HEK293 (cell line): ENCODE results near the gene HSPA14.

Experiments
- CTCF ChIA-PET: fragments of 350-600 bp; formaldehyde crosslinking; extraction: SDS; loops from one replicate; lab custom pipeline; 2021; ENCODE audit warnings: antibody characterized with exemption; lab: Yijun Ruan, JAX
- POLR2A ChIA-PET: fragments of 300-600 bp; formaldehyde crosslinking; extraction: SDS; loops from one replicate; lab custom pipeline; 2020; ENCODE audit warnings: antibody characterized with exemption, inconsistent platforms; lab: Yijun Ruan, JAX
- H3K27ac ChIP-seq: fragments of 200-500 bp; sonication (Bioruptor generic); 2 replicates; pipeline ENCODE4 v1.5.1; 2014; ENCODE audit warnings: low read depth, low read length, control low read depth, inconsistent platforms; ENCODE audit errors: extremely low read depth
- H3K36me3 ChIP-seq, 2 experiments: fragments of 200-500 bp in 1 of 2; sonication (Bioruptor generic) in 1 of 2; 1 replicate in 1 of 2; 2 replicates in 1 of 2; pipeline ENCODE4 v1.5.1; 2014 to 2017; ENCODE audit warnings: inconsistent platforms in 2 of 2, low read length in 2 of 2; ENCODE audit not compliant: control insufficient read depth in 2 of 2, insufficient read depth in 1 of 2
- H3K4me1 ChIP-seq: fragments of 200-500 bp; sonication (Bioruptor generic); 2 replicates; pipeline ENCODE4 v1.5.1; 2014; ENCODE audit warnings: mild to moderate bottlenecking, low read length, inconsistent platforms; ENCODE audit not compliant: control insufficient read depth, insufficient read depth
- H3K4me3 ChIP-seq: 2 replicates; pipeline ENCODE4 v1.5.1; 2011; ENCODE audit warnings: low read depth, mild to moderate bottlenecking, control low read depth, low read length, moderate library complexity
- H3K9me3 ChIP-seq: fragments of 200-500 bp; sonication (Bioruptor generic); 2 replicates; pipeline ENCODE4 v1.5.1; 2014; ENCODE audit warnings: low read depth, low read length, inconsistent platforms; ENCODE audit not compliant: control insufficient read depth, insufficient read depth
- KLF16 ChIP-seq: fragments of 450-650 bp; formaldehyde crosslinking; IDR thresholded peaks from 2 replicates; pipeline ENCODE4 v1.5.1; 2017; ENCODE audit warnings: missing biosample characterization, missing genetic modification characterization
- SCRT2 ChIP-seq: fragments of 450-650 bp; formaldehyde crosslinking; IDR thresholded peaks from 2 replicates; pipeline ENCODE4 v1.5.1; 2016; ENCODE audit warnings: missing biosample characterization, missing genetic modification characterization
- SETDB1 ChIP-seq: IDR thresholded peaks from one replicate; pipeline ENCODE4 v1.6.1; 2017; ENCODE audit warnings: mild to moderate bottlenecking, low read length, moderate library complexity, mixed read lengths; ENCODE audit not compliant: insufficient read length
- TRIM28 ChIP-seq: IDR thresholded peaks from 2 replicates; pipeline ENCODE4 v1.6.1; 2011; ENCODE audit warnings: low read length, control low read depth, borderline replicate concordance
- WT1 ChIP-seq: fragments of 450-650 bp; formaldehyde crosslinking; IDR thresholded peaks from 2 replicates; pipeline ENCODE4 v1.5.1; 2016; ENCODE audit warnings: missing biosample characterization, missing genetic modification characterization
- ZFP69B ChIP-seq: fragments of 450-650 bp; formaldehyde crosslinking; IDR thresholded peaks from 2 replicates; pipeline ENCODE4 v1.5.1; 2016; ENCODE audit warnings: missing biosample characterization, missing genetic modification characterization
- ZNF184 ChIP-seq: fragments of 450-650 bp; IDR thresholded peaks from 2 replicates; pipeline ENCODE4 v1.5.1; 2018; ENCODE audit warnings: missing biosample characterization, mild to moderate bottlenecking, missing genetic modification characterization
- ZNF19 ChIP-seq: fragments of 450-650 bp; formaldehyde crosslinking; IDR thresholded peaks from 2 replicates; pipeline ENCODE4; 2016; ENCODE audit warnings: missing biosample characterization, missing genetic modification characterization, low read depth
- ZNF248 ChIP-seq: fragments of 450-650 bp; formaldehyde crosslinking; IDR thresholded peaks from 2 replicates; pipeline ENCODE4 v1.5.1; 2017; ENCODE audit warnings: missing biosample characterization, missing genetic modification characterization
- ZNF302 ChIP-seq: fragments of 450-650 bp; formaldehyde crosslinking; IDR thresholded peaks from 2 replicates; pipeline ENCODE4 v1.5.1; 2016; ENCODE audit warnings: missing biosample characterization, missing genetic modification characterization, low read depth
- ZNF350 ChIP-seq: fragments of 450-650 bp; formaldehyde crosslinking; IDR thresholded peaks from 2 replicates; pipeline ENCODE4 v1.5.0; 2017; ENCODE audit warnings: missing biosample characterization, mild to moderate bottlenecking, missing genetic modification characterization
- ZNF48 ChIP-seq: fragments of 450-650 bp; formaldehyde crosslinking; IDR thresholded peaks from 2 replicates; pipeline ENCODE4 v1.5.1; 2016; ENCODE audit warnings: missing biosample characterization, missing genetic modification characterization
- ZNF529 ChIP-seq: fragments of 450-650 bp; formaldehyde crosslinking; IDR thresholded peaks from 2 replicates; pipeline ENCODE4 v1.5.1; 2017; ENCODE audit warnings: missing genetic modification characterization, missing biosample characterization; ENCODE audit not compliant: insufficient replicate concordance
- ZNF530 ChIP-seq: fragments of 450-650 bp; formaldehyde crosslinking; IDR thresholded peaks from 2 replicates; pipeline ENCODE4 v1.5.1; 2016; ENCODE audit warnings: low read depth, missing biosample characterization, missing genetic modification characterization
- ZNF544 ChIP-seq: fragments of 450-650 bp; formaldehyde crosslinking; IDR thresholded peaks from 2 replicates; pipeline ENCODE4 v1.5.0; 2017; ENCODE audit warnings: missing biosample characterization, missing genetic modification characterization
- ZNF571 ChIP-seq: fragments of 450-650 bp; formaldehyde crosslinking; IDR thresholded peaks from 2 replicates; pipeline ENCODE4 v1.5.0; 2017; ENCODE audit warnings: missing biosample characterization, missing genetic modification characterization
- TF ChIP-seq, protein P1 (sequence below): fragments of 450-650 bp; formaldehyde crosslinking; conservative IDR thresholded peaks from 2 replicates; pipeline ENCODE4 v1.5.1; 2016; ENCODE audit warnings: low read depth, missing biosample characterization, missing genetic modification characterization
- TF ChIP-seq, protein P2 (sequence below): fragments of 450-650 bp; formaldehyde crosslinking; IDR thresholded peaks from 2 replicates; pipeline ENCODE4 v1.5.1; 2016; ENCODE audit warnings: missing biosample characterization, missing genetic modification characterization
- TF ChIP-seq, protein P3 (sequence below): fragments of 450-650 bp; formaldehyde crosslinking; IDR thresholded peaks from 2 replicates; pipeline ENCODE4 v1.5.1; 2016; ENCODE audit warnings: missing biosample characterization, missing genetic modification characterization

HSPA14 gene

DNA sequence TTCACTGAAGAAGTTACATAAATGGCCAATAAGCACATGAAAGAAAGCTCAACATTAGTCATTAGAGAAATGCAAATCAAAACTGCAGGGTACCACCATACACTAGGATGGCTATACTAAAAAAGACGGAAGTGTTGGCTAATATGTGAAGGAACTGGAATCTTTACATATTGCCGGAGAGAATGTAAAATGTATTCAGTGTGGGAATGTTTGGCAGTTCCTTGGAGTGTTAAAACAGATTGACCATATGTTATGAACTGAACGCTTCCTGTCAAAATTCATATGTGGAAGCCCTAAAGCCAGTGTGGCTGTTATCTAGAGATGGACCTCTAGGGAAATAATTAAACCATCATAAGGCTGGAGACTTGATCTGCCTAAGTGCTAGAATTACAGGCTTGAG lies 73.7 kb downstream of the HSPA14 start:
- no peaks in the 10 kb centered on the region for H3K9me3 ChIP-seq
- POLR2A ChIA-PET, result no interaction called here
- no peak overlapping the region for H3K4me3 ChIP-seq
- H3K27ac ChIP-seq, result no peak overlapping the region
- H3K4me1 ChIP-seq, result no peaks in the 10 kb centered on the region
- no peak for TF ChIP-seq ZNF350 (tag by site-specific recombination)
- H3K36me3 ChIP-seq, result peaks cover 61 to 89% of the 10 kb centered on the region in 2 experiments
- CTCF ChIA-PET, result interaction anchor here (0.8 to 1.0 kb wide), 2 partner anchors 60 to 84 kb away, joined by 3 read pairs; no protein-coding TSS in a partner anchor

DNA sequence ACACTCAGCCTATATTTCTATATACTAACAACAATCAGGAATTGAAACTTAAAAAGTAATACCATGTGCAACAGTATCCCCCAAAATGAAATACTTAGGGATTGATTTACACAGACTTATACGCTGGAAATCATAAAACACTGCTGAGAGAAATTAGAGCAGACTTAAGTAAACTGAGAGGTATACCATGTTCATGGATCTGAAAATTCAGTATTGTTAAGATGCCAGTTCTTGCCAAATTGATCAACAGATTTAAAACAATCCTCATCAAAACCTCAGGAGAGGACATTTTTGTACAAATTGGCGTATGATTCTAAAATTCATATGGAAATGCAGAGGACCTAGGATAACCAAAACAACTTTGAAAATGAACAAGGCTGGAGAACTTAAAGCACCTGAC lies 78.5 kb downstream of the HSPA14 start:
- Histone ChIP-seq H3K27ac (no peak overlapping the region), H3K4me1 (no peaks in the 10 kb centered on the region), H3K9me3 (no peaks in the 10 kb centered on the region), H3K4me3 (no peak overlapping the region), H3K36me3 (peaks cover 32 to 87% of the 10 kb centered on the region in 2 experiments)
- POLR2A ChIA-PET, result no interaction called here
- TF ChIP-seq, protein P1, sequence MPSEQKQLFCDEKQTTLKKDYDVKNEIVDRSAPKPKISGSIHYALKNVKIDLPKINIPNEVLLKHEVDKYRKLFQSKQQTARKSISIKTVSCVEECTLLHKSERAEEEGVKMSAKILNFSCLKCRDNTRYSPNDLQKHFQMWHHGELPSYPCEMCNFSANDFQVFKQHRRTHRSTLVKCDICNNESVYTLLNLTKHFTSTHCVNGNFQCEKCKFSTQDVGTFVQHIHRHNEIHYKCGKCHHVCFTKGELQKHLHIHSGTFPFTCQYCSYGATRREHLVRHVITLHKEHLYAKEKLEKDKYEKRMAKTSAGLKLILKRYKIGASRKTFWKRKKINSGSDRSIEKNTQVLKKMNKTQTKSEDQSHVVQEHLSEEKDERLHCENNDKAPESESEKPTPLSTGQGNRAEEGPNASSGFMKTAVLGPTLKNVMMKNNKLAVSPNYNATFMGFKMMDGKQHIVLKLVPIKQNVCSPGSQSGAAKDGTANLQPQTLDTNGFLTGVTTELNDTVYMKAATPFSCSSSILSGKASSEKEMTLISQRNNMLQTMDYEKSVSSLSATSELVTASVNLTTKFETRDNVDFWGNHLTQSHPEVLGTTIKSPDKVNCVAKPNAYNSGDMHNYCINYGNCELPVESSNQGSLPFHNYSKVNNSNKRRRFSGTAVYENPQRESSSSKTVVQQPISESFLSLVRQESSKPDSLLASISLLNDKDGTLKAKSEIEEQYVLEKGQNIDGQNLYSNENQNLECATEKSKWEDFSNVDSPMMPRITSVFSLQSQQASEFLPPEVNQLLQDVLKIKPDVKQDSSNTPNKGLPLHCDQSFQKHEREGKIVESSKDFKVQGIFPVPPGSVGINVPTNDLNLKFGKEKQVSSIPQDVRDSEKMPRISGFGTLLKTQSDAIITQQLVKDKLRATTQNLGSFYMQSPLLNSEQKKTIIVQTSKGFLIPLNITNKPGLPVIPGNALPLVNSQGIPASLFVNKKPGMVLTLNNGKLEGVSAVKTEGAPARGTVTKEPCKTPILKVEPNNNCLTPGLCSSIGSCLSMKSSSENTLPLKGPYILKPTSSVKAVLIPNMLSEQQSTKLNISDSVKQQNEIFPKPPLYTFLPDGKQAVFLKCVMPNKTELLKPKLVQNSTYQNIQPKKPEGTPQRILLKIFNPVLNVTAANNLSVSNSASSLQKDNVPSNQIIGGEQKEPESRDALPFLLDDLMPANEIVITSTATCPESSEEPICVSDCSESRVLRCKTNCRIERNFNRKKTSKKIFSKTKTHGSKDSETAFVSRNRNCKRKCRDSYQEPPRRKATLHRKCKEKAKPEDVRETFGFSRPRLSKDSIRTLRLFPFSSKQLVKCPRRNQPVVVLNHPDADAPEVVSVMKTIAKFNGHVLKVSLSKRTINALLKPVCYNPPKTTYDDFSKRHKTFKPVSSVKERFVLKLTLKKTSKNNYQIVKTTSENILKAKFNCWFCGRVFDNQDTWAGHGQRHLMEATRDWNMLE (tag by site-specific recombination), result no peak
- TF ChIP-seq ZNF248 (tag by site-specific recombination) (peak; percentile 91), SETDB1 (peak; percentile 42), ZFP69B (tag by site-specific recombination) (no peak)
- CTCF ChIA-PET, result no interaction called here

DNA sequence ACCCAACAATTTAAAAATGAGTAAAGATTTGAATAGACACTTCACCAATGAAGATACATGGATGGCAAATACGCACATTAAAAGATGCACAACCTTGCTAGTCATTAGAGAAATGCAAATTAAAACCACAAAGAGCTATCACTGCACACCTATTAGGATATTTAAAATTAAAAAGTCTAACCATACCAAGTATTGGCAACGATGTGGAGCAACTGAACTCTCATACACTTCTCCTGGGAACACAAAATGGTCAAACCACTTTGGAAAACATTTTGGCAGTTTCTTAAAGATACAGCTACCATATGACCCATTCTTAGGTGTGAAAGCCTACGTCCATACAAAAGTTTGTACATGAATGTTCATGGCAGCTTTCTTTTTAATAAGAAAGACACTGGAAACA lies 79.7 kb downstream of the HSPA14 start:
- Histone ChIP-seq H3K9me3 (no peaks in the 10 kb centered on the region), H3K4me1 (no peaks in the 10 kb centered on the region), H3K36me3 (peaks cover 34 to 87% of the 10 kb centered on the region in 2 experiments), H3K27ac (no peak overlapping the region), H3K4me3 (no peak overlapping the region)
- CTCF ChIA-PET, result interaction anchor here (0.6 kb wide), 1 partner anchor 592 kb away, joined by 3 read pairs; no protein-coding TSS in a partner anchor
- POLR2A ChIA-PET, result no interaction called here
- no peak for TF ChIP-seq ZNF571 (tag by site-specific recombination)
- TF ChIP-seq ZNF302, result no peak
- TF ChIP-seq, protein P2, sequence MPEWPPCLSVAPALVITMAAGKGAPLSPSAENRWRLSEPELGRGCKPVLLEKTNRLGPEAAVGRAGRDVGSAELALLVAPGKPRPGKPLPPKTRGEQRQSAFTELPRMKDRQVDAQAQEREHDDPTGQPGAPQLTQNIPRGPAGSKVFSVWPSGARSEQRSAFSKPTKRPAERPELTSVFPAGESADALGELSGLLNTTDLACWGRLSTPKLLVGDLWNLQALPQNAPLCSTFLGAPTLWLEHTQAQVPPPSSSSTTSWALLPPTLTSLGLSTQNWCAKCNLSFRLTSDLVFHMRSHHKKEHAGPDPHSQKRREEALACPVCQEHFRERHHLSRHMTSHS (tag by site-specific recombination), result no peak
- TF ChIP-seq, protein P3, sequence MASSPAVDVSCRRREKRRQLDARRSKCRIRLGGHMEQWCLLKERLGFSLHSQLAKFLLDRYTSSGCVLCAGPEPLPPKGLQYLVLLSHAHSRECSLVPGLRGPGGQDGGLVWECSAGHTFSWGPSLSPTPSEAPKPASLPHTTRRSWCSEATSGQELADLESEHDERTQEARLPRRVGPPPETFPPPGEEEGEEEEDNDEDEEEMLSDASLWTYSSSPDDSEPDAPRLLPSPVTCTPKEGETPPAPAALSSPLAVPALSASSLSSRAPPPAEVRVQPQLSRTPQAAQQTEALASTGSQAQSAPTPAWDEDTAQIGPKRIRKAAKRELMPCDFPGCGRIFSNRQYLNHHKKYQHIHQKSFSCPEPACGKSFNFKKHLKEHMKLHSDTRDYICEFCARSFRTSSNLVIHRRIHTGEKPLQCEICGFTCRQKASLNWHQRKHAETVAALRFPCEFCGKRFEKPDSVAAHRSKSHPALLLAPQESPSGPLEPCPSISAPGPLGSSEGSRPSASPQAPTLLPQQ (tag by site-specific recombination), result no peak
- no peak for TF ChIP-seq KLF16 (tag by site-specific recombination)
- no peak for TF ChIP-seq ZNF48 (tag by site-specific recombination)
- TF ChIP-seq ZNF19, result no peak
- TF ChIP-seq SCRT2 (tag by site-specific recombination), result 0 out of 2 replicates have a peak, but pooled peaks have one; percentile 36
- TF ChIP-seq TRIM28, result no peak
- no peak for TF ChIP-seq ZNF529 (tag by site-specific recombination)
- no peak for TF ChIP-seq ZNF544 (tag by site-specific recombination)
- TF ChIP-seq ZNF530 (tag by site-specific recombination), result no peak
- peak; percentile 100 for TF ChIP-seq ZNF184 (tag by site-specific recombination)
- peak; percentile 51 for TF ChIP-seq SETDB1
- no peak for TF ChIP-seq WT1 (tag by site-specific recombination)
- no peak for TF ChIP-seq ZNF350 (tag by site-specific recombination)
